Retinal pigment epithelial cell (primary cell): Measurements from ENCODE around the gene NPIPB12.
"Not testable (repeated sequence)": the region's sequence is repeated elsewhere in the genome, so short reads cannot be mapped to it uniquely, and the experiment has no call there.

Source experiments
- DNase-seq: peaks from one replicate; pipeline ENCODE4 v3.0.0-alpha.2; 2010; ENCODE audit warnings: low read depth
- H3K4me3 ChIP-seq: 2 replicates; pipeline ENCODE4 v1.5.1; 2011; ENCODE audit warnings: mild to moderate bottlenecking, low read length, control low read depth, moderate library complexity

Gene NPIPB12

GRCh38 chr16:29506308-29506707, at the start of gene NPIPB12:
Gene NPIPB12 (minus strand): TSS chr16:29506408.
- DNase-seq, H3K4me3 ChIP-seq: not testable (repeated sequence)

DNA sequence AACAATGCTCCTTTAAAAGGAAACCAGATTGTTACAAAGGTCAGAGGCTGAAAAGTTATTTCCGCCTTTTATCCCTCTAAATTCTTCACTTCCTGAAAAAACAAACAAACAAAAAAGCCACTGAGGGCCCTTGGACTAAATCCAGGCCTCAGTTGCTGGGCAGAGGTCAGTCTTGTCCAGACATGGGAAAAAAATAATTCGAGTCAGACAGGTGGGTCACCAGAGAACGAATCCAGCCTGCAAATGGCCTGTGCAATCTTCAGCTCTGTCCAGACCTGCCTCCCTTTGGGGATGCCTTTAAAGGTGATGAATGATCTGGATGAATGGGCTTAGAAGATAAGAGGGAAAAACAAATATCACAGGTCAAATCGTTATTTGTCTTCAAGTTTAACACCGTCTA, 15.3 kb upstream of the NPIPB12 start:
- DNase-seq, H3K4me3 ChIP-seq: not testable (repeated sequence)

GRCh38 chr16:29482276-29482675, 23.9 kb downstream of the NPIPB12 start:
- not testable (repeated sequence) for DNase-seq, H3K4me3 ChIP-seq

- H3K4me3 ChIP-seq, DNase-seq: not testable (repeated sequence)
Measured at GRCh38 chr16:29472065-29472464, 34.1 kb downstream of the NPIPB12 start.

DNA sequence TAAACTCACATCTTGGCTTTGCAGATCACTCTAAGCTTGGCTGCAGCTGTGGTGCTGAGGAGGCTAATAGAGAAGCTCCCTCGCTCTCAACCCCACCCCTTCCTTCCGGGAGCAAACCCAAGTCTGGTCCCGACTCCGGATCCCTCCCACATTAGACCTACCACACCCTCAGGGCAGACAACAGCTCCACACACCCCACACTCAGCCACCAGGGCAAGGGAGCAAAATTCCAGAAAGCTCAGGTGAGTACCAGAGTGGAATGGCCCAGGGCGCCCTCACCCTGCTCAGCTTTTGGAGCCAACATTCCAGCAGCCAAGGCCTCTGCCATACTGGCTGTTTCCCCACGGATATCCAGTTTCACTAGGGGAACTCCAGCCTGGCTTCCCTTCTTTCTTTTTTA, 36.5 kb downstream of the NPIPB12 start:
- H3K4me3 ChIP-seq, DNase-seq: not testable (repeated sequence)

GRCh38 chr16:29467654-29468366, 38.4 kb downstream of the NPIPB12 start:
- H3K4me3 ChIP-seq, DNase-seq: not testable (repeated sequence)

- DNase-seq = not testable (repeated sequence)
Measured at GRCh38 chr16:29466904-29467303, 39.3 kb downstream of the NPIPB12 start.

DNA sequence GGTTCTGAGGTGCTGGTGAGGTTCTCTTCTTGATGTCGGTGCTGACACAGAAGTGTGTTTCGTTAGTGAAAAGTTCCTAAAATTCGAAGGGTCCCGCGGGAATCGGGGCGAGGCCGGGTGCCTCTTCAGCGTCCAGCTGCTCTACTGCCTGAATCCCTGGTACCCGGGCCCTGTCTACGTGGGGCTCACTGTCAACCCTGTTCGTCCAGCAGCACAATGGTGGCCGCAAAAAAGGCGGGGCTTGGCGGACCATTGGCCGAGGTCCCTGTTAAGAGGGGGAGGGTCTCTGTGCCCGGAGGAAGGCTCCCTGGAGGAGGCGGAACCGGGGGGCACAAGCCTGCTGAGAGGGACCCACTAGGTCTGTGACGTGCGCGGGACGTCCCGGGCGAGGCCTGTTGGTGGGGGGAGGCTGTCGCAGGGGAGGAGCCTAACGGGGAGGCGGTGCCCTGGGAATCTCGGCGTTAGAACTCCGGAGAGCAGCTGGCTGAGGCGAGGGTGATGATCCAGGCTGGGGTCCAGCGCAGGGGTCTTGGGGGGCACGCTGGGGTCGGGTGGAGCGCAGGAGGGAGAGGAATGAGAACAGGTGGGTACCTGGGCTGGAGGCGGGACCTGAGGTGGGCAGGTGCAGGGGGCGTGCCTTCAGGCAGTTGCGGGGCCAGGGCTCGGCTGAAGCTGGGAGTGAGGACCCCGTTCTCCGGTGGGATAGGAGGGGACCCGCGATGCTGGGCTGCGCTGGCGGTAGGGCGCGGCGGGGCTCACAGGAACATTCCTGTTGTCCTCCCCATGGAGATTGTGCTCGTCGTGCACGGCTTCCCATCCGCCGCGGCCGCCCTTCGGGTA, 40.0 kb downstream of the NPIPB12 start:
- DNase-seq, H3K4me3 ChIP-seq: not testable (repeated sequence)

More at GRCh38 chr16:29466904-29467303, 39.3 kb downstream of the NPIPB12 start:
- H3K4me3 ChIP-seq = not testable (repeated sequence)

GRCh38 chr16:29460647-29461030, 45.6 kb downstream of the NPIPB12 start:
- not testable (repeated sequence) for DNase-seq, H3K4me3 ChIP-seq

DNA sequence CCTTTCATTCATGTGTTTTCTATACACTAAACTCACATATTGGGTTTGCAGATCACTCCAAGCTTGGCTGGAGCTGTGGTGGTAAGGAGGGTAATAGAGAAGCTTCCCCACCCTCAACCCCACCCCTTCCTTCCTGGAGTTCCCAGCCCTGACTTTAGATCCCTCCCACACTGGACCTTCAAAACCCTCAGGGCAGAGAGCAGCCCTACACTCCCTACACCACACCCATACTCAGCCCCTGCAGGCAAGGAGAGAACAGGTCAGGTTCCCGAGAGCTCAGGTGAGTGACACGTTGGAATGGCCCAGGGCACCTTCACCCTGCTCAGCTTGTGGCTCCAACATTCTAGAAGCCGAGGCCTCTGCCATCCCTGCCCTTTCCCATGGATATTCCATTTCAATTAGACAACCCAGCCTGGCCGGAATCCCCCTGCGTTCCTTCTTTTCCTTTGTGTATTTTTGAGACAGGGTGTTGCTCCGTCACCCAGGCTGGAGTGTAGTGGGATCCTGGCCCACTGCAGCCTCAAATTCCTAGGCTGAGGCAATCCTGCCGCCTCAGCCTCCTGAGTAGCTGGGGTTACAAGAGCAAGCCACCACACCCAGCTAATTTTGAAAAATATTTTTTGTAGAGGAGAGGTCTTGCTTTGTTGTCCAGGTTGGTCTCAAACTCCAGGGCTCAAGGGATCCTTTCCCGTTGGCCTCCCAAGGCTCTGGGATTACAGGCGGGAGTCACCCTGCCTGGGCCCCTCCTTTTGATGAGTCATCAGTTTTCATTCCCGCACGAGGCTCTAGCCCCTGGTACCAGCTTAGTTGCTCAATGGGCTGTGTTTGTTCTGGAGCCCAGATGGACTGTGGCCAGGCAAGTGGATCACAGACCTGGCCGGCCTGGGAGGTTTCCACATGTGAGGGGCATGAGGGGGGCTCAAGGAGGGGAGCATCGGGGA, 46.2 kb downstream of the NPIPB12 start, which contains the start of gene SULT1A4:
SULT1A4 (plus strand) TSS at position 208 of the 941 bp plus-strand sequence. CDS start 1,473 bp downstream, outside the sequence.
- not testable (repeated sequence) for H3K4me3 ChIP-seq, DNase-seq

- not testable (repeated sequence) for DNase-seq
Measured at GRCh38 chr16:29457660-29458059, 48.5 kb downstream of the NPIPB12 start.

DNA sequence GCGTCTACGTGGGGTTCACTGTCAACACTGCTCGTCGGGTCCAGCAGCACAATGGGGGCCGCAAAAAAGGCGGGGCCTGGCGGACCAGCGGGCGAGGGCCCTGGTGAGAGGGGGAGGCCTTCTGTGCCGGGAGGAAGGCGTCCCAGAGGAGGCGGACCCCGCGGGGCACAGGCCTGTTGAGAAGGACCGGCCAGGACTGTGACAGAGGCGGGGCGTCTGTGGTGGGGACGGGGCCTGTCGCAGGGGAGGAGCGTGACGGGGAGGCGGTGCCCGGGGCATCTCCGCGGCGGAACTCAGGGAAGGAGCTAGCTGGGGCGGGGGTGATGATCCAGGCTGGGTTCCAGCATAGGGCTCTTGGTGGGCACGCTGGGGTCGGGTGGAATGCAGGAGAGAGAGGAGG, 51.4 kb downstream of the NPIPB12 start:
- DNase-seq, H3K4me3 ChIP-seq: not testable (repeated sequence)

More at GRCh38 chr16:29457660-29458059, 48.5 kb downstream of the NPIPB12 start:
- H3K4me3 ChIP-seq = not testable (repeated sequence)

DNA sequence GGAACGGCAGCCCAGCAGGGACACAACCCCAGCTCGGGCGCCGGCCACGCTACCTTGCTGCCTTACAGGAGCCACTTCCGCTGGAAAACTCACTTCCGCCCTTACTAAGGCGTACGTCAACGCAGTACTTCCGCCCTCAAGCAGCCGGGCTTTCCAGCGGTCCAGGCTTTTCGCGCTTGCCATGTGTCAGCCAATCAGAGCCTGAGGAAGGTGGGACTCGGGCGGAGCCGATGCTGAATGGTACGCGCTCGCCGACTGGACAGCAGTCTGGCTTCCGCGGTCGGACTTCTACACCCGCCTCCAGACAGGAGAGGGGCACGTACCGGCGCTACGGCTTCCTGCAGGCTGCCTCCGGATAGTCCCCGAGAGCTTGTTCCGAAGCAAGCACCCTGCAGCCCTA, 51.9 kb downstream of the NPIPB12 start, which contains the start of the genes BOLA2 and SLX1B:
BOLA2 (minus strand) TSS at position 83 of the 400 bp plus-strand sequence. CDS start 98 bp downstream, outside the sequence.
SLX1B (plus strand) TSS at position 265 of the 400 bp plus-strand sequence.
- not testable (repeated sequence) for DNase-seq, H3K4me3 ChIP-seq

- not testable (repeated sequence) for H3K4me3 ChIP-seq
Measured at GRCh38 chr16:29453754-29454153, 52.5 kb downstream of the NPIPB12 start.

More at GRCh38 chr16:29453754-29454153, 52.5 kb downstream of the NPIPB12 start:
- DNase-seq = not testable (repeated sequence)
